ENCODE data around the gene MYL5. TPM values are rescaled to one million over a fixed set of nuclear protein-coding genes. Genes with fewer than 3 reads are reported as not detected.
"Not testable (repeated sequence)": the region's sequence is repeated elsewhere in the genome, so short reads cannot be mapped to it uniquely, and the experiment has no call there.

Gene MYL5, protein sequence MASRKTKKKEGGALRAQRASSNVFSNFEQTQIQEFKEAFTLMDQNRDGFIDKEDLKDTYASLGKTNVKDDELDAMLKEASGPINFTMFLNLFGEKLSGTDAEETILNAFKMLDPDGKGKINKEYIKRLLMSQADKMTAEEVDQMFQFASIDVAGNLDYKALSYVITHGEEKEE
- 17.8 TPM for total RNA-seq

DNA sequence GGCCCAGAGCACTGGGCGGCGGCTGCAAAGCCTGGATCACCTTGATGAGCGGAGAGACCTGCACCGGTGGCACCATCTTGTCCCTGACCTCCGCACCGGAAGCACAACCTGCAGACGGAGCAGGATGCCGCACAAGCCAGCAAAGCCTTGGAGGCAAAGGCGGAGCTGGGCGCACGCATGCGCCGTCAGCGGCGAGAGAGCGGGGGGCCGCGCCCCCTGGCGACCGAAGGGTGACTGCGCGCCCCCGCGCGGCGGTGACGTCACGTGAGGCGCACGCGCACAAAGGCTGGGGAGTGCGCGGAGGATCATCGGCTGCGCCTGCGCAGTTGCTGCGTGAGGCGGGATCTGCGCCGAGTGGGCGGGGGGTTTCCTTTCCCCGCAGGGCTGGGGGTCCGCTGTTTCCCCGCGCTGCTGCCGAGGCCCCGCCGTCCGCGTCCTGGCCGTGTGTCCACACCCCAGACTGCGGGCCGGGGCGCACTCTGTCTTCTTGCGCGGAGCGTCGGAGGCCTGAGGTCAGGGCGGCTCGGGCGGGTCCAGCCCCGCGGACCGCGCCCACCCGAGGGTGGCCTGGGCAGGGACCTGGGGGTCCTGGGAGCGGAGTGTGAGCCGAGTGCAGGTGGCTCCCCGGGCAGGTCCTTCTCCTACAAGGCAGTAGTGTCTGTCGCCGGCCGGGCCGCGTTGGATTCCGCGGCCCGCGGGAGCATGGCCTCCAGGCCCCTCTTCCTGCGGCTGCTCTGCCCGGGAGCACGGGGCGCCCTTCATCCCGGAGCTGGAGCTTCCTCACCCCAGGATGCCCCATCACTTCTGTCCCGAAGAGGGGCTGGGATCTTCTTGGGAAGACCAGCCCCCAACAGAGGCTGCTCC is at the start of gene MYL5, which contains the start of gene ATP5ME:
TSS of gene MYL5 (plus strand) at position 371 of the 864 bp plus-strand sequence. CDS start 3,485 bp downstream, outside the sequence.
TSS of gene ATP5ME (minus strand) at position 105 of the 864 bp plus-strand sequence. CDS start at position 76, 29 bp downstream.
- peak; percentile 97 for DNase-seq (ENCODE audit: low spot score)

DNA sequence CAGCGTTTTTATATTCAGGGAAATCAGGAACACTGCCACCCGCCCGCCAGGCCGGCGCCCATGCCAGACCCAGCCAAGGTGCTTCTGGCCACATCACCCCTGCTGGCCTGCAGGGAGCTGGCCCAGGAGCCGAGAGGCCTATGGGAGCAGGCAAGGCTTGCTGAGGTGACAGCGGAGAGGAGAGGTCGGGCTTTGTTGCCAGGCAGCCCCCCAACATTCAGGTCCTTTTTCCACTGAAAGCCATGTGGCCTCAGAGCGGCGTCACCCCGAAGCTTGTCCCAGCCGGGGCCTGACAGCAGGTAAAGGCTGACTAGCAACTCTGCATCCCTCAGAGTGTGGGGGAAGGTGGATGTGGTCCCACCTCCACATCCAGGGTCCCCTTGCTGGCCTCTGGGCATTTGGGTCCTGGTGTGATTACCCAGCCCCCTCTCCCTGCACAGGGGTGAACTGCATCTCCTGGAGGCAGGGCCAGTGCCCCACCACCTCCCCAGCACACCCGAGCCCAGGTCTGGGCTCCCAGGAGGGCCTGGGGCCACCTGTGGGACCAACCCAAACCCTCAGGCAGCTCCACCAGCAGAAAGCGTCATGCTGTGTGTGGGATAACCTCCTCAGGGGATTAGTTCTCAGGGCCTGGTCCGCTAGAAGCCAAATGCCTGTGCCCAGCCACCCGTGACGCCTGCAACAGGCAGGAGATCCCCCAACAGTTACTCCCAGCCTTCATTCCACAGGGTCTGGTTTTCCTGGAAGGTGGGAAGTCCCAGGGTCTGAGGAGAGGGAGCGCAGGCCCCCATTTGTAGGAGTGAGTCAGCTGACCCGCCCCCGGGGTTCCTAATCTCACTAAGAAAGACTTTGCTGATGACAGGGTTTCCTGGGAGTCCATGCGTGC is 49.4 kb upstream of the MYL5 start, which contains the start of gene PDE6B:
TSS of gene PDE6B (plus strand) at position 869 of the 886 bp plus-strand sequence. CDS start 54 bp downstream, outside the sequence.
- no peak for DNase-seq (ENCODE audit: low spot score)

DNA sequence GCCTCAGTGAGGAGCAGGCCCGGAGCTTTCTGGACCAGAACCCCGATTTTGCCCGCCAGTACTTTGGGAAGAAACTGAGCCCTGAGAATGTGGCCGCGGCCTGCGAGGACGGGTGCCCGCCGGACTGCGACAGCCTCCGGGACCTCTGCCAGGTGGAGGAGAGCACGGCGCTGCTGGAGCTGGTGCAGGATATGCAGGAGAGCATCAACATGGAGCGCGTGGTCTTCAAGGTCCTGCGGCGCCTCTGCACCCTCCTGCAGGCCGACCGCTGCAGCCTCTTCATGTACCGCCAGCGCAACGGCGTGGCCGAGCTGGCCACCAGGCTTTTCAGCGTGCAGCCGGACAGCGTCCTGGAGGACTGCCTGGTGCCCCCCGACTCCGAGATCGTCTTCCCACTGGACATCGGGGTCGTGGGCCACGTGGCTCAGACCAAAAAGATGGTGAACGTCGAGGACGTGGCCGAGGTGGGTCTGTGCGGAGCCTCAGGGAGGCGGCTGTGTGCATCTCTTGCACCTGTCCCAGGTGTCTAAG is 48.6 kb upstream of the MYL5 start:
- DNase-seq (ENCODE audit: low spot score): no peak

DNA sequence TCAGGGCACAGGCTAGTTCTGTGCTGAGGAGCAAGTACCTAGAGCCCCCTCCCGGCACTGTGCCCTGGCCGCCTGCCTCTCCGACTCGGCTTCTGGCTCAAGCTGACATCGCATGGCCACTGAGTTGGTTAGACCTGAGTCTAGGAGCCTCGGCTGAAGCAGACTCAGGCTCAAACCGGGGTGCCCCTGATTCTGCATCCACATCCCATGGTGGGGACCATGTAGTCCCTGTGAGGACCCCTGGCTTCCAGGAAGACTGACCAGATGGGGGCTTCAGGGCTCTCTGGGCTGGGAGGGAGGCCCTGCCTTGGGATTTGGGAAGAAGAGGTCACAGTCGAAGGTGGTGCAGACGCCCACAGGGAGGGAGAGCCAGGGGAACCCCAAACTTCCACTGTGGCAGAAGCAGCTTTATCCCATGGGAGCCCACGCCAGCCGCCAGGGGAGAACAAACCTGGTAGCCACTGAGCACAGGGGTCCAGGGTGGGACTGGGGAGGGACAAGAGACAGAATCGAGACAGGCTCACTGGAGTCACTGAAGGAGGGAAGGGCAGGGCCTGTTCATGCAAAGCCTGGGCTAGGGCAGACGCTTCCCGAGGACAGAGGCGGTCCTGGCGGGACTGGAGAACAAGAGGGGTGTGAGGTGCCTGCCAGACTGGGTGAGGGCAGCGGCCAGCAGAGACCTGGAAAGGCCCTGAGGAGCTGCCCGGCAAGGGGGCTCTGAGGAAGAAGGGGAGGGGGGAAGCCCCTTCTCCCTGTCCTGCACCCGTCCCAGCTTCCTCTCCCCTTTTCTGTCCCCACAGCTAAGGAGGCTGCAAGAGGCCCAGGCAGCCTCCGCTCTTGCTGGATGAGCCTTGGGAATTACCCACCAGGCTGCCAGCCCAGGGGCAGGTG is 47.9 kb upstream of the MYL5 start:
- DNase-seq (ENCODE audit: low spot score): no peak

GRCh38 chr4:627347-628125 is 46.8 kb upstream of the MYL5 start:
- DNase-seq (ENCODE audit: low spot score): no peak

DNA sequence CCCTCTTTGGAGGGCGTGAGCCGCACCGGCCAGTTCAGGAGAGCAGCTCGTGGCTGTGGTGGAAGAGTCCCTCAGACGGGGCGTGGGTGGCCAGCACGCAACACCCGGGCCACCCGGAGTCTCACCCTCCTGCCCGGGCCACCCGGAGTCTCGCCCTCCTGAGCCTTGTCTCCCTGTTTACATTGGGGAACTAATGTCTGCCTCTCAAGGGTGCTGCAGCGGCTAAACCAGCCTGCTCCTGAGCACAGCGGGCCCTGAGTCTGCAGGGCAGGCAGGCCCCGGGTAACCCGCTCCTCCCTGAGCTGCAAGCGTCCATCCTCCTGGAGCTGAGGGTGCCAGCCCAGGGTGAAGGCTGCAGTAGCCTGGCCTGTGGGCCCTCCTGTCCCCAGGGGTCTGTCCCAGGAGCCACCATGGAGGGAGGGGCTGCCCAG is 46.0 kb upstream of the MYL5 start:
- no peak for DNase-seq (ENCODE audit: low spot score)

DNA sequence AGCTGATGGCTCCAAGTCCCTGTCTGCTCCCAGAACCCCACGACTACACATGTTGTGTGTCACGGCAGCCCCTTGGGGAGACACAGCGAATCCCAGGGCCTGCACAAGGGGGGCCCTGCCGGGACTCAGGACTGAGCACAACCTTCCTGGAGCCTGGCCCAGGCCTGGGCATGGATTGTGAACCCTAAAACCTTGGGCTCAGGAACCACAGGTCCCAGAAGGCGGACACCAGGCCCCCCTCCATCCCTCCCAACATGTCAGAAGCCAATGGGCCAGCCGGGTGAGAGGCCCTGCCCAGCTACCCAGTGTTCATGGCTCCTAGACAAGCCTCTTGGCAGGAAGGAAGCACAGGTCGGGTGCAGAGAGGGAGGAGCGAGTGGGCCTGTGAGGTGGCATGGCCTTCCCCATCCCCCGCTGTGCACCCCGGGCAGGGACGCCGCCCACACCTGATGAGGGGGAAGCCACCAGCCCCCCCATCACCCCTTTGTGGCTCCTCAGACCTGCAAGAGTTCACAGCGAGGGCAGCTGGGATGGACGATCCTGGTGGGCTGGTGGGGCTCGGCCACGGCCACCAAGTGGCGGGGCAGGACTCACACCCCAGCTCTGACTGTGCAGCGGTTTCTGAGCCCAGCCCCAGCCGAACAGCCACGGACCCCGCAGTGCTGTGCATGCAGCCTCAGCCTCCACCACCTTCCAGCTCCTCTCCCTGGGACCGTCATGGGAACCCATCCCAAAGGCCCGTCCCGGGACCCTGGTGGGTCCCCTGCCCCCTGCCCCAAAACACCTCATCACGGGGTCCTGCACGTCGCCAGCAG is 45.3 kb upstream of the MYL5 start:
- DNase-seq (ENCODE audit: low spot score): no peak

DNA sequence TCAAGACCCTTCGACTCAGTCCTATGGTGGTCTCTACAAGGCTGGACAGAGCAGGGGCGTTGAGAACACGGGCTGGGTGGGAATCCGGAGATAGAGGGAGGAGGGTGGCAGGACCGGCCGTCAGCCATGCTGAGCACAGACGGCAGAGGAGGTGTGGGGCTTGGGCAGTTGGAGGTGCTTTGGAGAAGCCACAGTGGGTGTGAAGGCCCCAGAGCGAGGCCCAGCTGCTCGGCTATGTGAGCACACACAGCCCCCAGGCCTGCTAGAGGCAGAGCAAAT is 44.8 kb upstream of the MYL5 start:
- no peak for DNase-seq (ENCODE audit: low spot score)

GRCh38 chr4:629915-630641 is 44.3 kb upstream of the MYL5 start:
- no peak for DNase-seq (ENCODE audit: low spot score)

DNA sequence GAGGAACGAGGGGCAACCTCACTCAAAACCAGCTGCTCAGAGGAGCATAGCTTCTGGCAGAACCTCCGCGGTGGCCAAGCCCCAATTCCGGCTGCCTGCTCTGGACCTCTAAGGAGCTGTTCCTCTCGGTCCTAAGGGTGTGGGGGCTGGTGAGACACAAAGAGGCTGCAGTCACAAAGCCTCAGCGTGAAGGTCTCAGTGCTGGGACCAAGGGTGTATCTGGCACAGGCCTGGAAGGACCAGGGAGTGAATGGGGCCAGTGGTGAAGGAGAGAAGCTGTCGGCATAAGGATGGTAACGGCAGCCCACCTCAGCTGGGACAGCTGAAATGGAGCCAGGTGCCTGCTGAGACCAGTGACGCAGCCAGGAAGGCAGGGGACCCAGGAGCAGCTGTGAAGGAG is 43.7 kb upstream of the MYL5 start:
- no peak for DNase-seq (ENCODE audit: low spot score)

DNA sequence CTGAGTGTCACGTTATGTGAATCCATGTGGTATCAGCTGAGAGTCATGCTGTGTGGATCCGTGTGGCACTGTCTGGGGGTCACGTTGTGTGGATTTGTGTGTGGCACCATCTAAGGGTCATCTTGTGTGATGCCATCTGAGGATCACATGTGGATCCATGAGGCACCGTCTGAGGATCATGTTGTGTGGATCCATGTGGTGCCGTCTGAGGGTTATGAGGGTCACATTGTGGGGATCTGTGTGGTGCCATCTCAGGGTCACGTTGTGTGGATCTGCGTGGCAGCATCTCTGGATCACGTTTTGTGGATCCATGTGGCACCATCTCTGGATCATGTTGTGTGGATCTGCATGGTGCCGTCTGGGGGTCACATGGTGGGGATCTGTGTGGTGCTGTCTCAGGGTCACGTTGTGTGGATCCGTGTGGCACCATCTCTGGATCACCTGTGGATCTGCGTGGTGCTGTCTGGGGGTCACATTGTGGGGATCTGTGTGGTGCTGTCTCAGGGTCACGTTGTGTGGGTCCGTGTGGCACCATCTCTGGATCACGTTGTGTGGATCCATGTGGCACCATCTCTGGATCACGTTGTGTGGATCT is 42.0 kb upstream of the MYL5 start:
- DNase-seq (ENCODE audit: low spot score): no peak

DNA sequence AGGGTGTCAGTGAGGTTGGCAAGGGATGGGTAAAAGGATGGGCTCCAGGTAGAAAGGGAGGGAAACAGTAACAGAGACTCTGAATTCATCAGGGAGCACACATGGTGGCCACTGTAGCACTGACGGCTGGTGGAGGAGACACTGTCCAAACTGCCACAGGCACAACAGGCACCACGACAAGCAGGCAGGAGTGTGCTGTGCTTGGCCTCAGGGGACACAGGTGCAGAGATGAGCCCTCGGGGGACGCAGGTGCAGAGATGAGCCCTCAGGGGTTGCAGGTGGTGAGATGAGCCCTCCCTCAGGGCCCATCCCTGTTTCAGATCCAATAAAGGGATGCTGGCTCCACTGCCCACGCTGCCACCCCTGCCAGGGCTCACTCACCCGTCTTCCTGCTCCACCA is 41.4 kb upstream of the MYL5 start:
- no peak for DNase-seq (ENCODE audit: low spot score)

DNA sequence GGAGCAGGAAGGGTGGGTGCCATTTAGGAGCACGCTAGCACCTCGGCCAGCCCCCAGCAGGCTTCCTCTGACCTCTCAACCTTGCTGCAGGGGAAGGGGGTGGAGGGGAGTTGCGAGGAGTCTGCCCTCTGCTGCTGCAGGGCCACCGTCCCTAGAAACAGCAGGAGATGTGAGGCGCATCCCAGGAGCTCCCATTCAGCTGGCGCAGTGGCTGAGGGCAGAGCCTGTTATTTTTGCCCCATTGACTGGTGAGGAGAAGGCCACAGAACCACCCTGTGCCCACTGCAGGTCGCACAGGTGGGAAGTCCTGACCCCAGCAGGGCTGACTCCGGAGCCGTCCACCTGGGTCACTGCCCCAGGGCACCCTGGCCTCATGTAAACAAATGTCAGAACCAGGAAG is 40.9 kb upstream of the MYL5 start:
- DNase-seq (ENCODE audit: low spot score): no peak

DNA sequence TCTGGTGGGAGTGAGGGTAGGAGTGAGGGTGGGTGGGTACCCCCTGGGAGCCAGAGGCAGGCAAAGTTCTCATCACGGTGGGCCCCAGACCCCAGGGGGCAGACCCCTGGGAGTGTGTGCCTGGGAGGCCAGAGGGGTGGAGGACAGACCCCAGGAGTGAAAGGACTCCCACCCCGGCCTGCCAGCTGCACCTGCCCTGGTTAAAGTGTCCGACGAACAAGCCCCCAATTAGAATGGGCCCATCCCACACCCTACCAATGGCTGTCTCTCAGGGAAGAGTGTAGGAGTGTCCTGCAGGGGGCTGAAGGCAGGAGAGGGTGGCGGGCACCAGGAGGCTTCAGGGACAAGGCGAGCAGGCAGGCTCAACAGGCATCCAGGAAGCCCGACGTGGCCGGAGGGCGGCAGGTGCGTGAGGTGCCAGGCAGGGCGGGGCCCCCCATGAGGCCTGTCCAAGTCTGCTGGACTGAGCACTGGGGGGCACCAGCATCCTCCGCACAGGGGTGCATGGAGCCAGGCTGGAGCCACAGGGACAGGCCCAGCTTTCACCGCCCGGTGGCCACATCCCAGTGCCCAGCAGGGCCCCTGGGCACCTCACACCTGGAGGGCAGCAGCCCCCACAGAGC is 40.3 kb upstream of the MYL5 start:
- DNase-seq (ENCODE audit: low spot score): no peak

DNA sequence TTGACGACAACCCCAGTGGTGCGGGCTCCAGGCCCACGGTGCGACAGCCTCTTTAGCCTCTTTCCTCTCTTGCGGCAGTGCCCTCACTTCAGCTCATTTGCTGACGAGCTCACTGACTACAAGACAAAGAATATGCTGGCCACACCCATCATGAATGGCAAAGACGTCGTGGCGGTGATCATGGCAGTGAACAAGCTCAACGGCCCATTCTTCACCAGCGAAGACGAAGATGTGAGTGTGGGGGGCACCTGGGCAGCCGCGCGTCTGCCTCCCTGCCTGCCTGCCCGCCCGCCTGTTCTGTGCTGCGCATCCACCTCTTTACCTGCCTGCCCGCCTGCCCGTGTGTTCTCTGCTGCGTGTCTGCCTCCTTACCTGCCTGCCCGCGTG is 39.8 kb upstream of the MYL5 start:
- no peak for DNase-seq (ENCODE audit: low spot score)

DNA sequence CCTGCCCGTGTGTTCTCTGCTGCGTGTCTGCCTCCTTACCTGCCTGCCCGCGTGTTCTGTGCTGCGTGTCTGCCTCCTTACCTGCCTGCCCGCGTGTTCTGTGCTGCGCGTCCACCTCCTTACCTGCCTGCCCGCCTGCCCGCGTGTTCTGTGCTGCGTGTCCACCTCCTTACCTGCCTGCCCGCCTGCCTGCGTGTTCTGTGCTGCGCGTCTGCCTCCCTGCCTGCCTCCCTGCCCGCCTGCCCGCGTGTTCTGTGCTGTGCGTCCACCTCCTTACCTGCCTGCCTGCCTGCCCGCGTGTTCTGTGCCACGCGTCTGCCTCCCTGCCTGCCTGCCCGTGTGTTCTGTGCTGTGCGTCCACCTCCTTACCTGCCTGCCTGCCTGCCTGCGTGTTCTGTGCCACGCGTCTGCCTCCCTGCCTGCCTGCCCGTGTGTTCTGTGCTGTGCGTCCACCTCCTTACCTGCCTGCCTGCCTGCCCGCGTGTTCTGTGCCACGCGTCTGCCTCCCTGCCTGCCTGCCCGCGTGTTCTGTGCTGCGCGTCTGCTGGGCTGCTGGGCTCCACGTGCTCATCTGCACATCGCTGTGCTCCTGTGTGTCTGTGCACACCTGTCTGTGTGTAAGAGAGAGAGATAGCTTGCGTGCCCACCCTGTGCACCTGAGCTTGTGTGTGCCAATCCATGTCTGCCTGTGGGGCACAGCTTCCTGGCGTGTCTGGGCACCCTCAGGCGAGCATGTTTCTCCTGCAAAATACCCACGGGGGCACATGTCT is 39.1 kb upstream of the MYL5 start:
- DNase-seq (ENCODE audit: low spot score): not testable (repeated sequence)
